IPS-18c (cell line): Measurements from ENCODE around the gene EIF2S2.

Experiments used
- H3K4me3 ChIP-seq: 2 replicates; pipeline ENCODE4 v1.7.0; 2013; ENCODE audit warnings: low read depth, mild to moderate bottlenecking, low read length, moderate library complexity; ENCODE audit not compliant: insufficient read depth
- H3K9me3 ChIP-seq: one replicate; pipeline ENCODE4 v1.6.1; 2013; ENCODE audit warnings: mild to moderate bottlenecking, low read length, moderate library complexity; ENCODE audit not compliant: control insufficient read depth, insufficient read depth

The EIF2S2 gene

GRCh38 chr20:34076952-34077351 lies 35.1 kb downstream of the EIF2S2 start:
- no peaks in the 10 kb centered on the region for H3K9me3 ChIP-seq
- no peak overlapping the region for H3K4me3 ChIP-seq

- no peak overlapping the region for H3K4me3 ChIP-seq
- no peaks in the 10 kb centered on the region for H3K9me3 ChIP-seq
These were observed 36.4 kb downstream of the EIF2S2 start for GRCh38 chr20:34075647-34076046.

DNA sequence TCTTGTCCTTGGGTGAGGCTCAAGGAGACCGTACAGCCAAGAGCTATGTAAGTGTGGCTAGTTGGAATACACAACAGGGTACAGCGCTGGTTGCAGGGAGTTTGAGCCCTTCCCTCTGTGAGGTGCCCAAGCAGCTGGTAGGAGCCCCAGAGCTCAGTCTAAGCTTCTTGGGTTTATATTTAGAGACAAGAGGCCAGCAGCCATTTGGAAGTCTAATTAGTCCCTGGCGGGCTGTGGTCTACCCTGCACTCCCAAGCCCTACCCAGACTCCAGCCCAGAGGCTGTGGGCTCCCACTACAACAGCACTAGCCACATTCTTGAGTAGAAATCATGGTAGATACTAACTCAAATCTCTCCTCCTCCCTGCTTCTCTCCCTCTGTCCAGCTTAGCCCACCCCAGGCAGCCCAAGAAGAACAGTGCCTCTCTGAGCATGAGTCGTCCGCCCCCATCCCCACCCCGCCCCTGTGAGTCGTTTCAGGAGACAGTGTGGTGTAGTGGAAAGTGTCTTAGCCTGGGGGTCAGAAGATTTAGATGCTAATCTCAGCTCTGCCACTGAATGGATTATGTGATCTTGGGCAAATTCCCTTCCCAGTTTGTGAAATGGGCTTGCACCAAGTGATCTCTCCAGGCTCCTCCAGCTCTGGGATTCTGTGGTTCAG lies 37.8 kb downstream of the EIF2S2 start:
- H3K4me3 ChIP-seq, result no peak overlapping the region
- no peaks in the 10 kb centered on the region for H3K9me3 ChIP-seq

GRCh38 chr20:34072778-34073177 lies 39.3 kb downstream of the EIF2S2 start:
- no peaks in the 10 kb centered on the region for H3K9me3 ChIP-seq
- H3K4me3 ChIP-seq, result no peak overlapping the region

- Histone ChIP-seq H3K4me3 (no peak overlapping the region), H3K9me3 (no peaks in the 10 kb centered on the region)
These were observed 40.0 kb downstream of the EIF2S2 start for GRCh38 chr20:34072076-34072475.

GRCh38 chr20:34070859-34071258 lies 41.2 kb downstream of the EIF2S2 start:
- no peak overlapping the region for H3K4me3 ChIP-seq
- H3K9me3 ChIP-seq, result no peaks in the 10 kb centered on the region

DNA sequence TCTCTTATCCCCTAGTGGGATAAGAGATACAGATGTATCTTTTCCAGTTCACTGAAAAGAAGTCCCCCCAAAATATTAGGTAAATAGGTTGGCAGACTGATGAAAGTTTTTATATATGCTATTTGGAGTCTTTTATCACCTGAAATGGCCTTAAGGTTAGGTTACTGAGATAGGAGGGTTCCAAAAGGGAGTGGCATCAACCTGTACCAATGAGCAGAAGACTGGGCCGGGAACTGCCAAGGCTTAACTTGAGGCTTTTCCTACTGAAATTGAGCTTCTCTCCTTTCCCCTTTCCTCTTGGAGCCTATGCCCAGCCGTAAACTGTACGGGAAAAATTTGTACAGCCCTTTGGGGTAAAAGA lies 42.0 kb downstream of the EIF2S2 start:
- H3K9me3 ChIP-seq, result no peaks in the 10 kb centered on the region
- no peak overlapping the region for H3K4me3 ChIP-seq

GRCh38 chr20:34069341-34070078 lies 42.5 kb downstream of the EIF2S2 start:
- H3K9me3 ChIP-seq, result no peaks in the 10 kb centered on the region
- no peak overlapping the region for H3K4me3 ChIP-seq

DNA sequence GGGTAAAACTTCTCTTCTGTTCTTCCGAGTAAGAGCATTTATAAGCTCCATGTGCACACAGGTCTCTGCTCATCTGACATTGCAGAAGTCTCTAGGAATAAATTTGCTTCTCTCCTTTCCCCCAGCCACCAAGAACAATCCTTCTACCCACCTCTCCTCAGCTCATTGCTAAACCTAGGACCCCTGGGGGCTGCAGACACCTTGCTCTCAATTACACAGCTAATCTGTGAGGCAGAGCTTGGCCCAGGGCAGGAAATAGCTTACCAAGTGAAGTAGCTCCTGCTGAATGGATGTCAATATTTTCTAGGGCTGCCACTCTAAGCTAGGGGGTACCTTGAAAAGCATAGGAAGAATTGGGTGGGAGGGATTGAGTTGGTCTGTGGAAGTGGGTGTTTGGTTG lies 44.0 kb downstream of the EIF2S2 start:
- Histone ChIP-seq H3K4me3 (no peak overlapping the region), H3K9me3 (no peaks in the 10 kb centered on the region)

DNA sequence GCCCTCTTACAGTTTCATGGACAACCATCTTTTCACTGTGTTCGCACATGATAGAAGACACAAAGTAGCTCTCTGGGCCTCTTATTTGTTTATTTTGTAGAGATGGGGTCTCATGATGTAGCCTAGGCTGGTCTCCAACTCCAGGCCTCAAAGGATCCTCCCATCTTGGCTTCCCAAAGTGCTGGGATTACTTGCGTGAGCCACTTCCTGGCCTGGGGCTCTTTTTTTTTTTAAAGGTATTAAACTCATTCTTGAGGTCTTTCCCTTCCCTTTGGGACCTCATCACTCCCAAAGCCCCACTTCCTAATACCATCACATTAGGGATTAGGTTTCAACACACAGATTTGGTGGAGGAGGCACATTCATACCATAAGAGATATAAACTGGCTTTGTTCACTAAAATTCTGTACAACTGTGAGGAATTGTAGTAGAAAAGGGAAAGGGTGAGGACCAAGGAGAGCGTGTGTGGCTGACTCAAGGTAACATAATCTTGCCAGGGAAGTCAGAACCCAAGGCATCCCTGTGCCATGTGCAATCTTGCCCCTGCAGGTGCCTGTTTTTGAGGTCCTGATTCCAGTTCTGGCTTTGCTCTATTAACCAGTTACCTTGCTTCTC lies 45.5 kb downstream of the EIF2S2 start:
- no peak overlapping the region for H3K4me3 ChIP-seq
- no peaks in the 10 kb centered on the region for H3K9me3 ChIP-seq

DNA sequence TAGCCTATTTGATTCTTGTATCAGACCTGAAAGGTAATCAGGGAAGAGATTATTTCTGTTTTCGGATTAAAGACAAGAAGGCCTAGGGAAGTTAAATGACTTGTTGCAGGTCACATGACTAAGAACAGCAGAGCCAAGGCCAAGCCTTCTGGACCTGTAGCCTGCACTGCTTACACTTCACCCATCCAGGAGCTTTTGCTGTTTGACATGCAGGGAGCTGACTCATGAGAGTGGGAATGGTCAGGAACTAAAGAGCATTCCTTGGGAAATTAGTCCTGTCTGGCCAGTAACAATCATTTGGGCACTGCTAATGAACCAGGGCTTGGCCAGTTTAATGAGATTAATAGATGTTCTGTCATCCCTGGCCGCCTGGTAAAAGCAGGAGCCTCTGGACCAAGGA lies 46.8 kb downstream of the EIF2S2 start:
- no peaks in the 10 kb centered on the region for H3K9me3 ChIP-seq
- H3K4me3 ChIP-seq, result no peak overlapping the region

- Histone ChIP-seq H3K4me3 (no peak overlapping the region), H3K9me3 (no peaks in the 10 kb centered on the region)
These were observed 47.8 kb downstream of the EIF2S2 start for GRCh38 chr20:34064286-34064685.

- no peak overlapping the region for H3K4me3 ChIP-seq
These were observed 49.2 kb downstream of the EIF2S2 start for GRCh38 chr20:34062570-34063482.

GRCh38 chr20:34061695-34062094 lies 50.3 kb downstream of the EIF2S2 start:
- Histone ChIP-seq H3K9me3 (no peaks in the 10 kb centered on the region), H3K4me3 (no peak overlapping the region)

More at GRCh38 chr20:34062570-34063482, 49.2 kb downstream of the EIF2S2 start:
- no peaks in the 10 kb centered on the region for H3K9me3 ChIP-seq

DNA sequence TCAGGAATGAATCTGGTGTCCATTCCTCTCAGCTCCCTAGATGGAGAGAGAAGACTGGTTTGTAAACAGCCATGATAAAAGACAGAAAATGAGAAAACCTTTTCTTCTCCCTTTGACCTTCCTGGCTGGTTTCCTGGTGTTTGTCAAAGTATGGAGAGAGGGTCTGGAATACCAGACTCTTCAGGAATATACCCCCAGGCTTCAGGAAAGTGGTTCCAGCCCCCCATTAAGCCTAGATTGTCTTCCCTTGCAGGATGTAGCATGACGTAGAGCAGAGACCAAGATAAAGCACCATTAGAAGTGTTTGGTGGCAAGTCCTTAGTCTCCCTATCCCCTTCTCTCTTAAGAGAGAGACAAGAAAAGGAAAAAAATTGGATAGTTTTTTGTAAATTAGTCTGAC lies 51.1 kb downstream of the EIF2S2 start:
- no peaks in the 10 kb centered on the region for H3K9me3 ChIP-seq
- no peak overlapping the region for H3K4me3 ChIP-seq

GRCh38 chr20:34058831-34059230 lies 53.2 kb downstream of the EIF2S2 start:
- Histone ChIP-seq H3K4me3 (no peak overlapping the region), H3K9me3 (no peaks in the 10 kb centered on the region)

DNA sequence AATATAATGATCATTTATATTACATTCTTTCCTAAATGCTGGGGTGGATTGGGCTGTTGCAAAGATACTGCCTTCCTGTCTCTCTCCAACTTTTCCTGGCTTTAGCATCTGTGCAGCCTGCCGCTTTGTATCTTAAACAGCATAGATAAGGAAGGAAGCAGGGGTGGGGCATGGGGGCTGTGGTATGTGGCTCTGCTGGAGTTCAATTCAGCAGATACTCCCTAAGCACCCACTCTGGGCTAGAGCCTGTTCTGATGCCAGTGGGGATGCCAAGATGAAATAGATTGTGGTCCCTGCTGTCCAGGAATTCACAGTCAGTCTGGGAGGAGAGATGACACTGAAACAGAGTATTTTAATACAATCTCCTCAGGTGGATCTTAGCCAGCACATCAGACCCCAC lies 56.8 kb downstream of the EIF2S2 start:
- H3K9me3 ChIP-seq, result no peaks in the 10 kb centered on the region
- no peak overlapping the region for H3K4me3 ChIP-seq
